Thyroid gland (tissue), 4 donors: ENCODE measurements around the gene MMEL1. TPM values are rescaled to one million over a fixed set of nuclear protein-coding genes. Genes with fewer than 3 reads are reported as not detected.
A peak's percentile ranks its signal among the peaks of the same experiment; 100 is the strongest.

Experiments
- DNase-seq, 2 donors: peaks; one replicate each; pipeline ENCODE4 v3.0.0-alpha.2; 2019
- H3K27ac ChIP-seq, 3 donors: fragments of 200-600 bp; sonication (generic); 1 replicate in 2 of 3; 2 replicates in 1 of 3; pipeline ENCODE4 v1.5.1; 2016 to 2019; ENCODE audit warnings: mild to moderate bottlenecking in 1 of 3, moderate library complexity in 1 of 3
- H3K27me3 ChIP-seq: fragments of 200-600 bp; sonication (generic); one replicate; pipeline ENCODE4 v1.5.1; 2019
- H3K36me3 ChIP-seq, 2 donors: fragments of 200-600 bp; sonication (generic); one replicate each; pipeline ENCODE4 v1.5.1; 2016 to 2019
- H3K4me1 ChIP-seq, 2 donors: fragments of 200-600 bp; sonication (generic); one replicate each; pipeline ENCODE4 v1.5.1; 2017 to 2019
- H3K4me3 ChIP-seq, 3 donors: fragments of 200-600 bp; sonication (generic); replicated peaks in 1 of 3; 1 replicate in 2 of 3; 2 replicates in 1 of 3; pipeline ENCODE4 v1.5.1; 2016; ENCODE audit warnings: mild to moderate bottlenecking in 1 of 3
- H3K9me3 ChIP-seq: fragments of 200-600 bp; sonication (generic); one replicate; pipeline ENCODE4 v1.5.1; 2017
- CTCF ChIP-seq, 6 experiments: fragments of 200-600 bp in 3 of 6; fragments of 450-650 bp in 3 of 6; sonication (generic) in 3 of 6; IDR thresholded peaks; one replicate each; pipeline ENCODE4 v1.5.1; 2016 to 2019; ENCODE audit warnings: antibody characterized with exemption in 6 of 6, mild to moderate bottlenecking in 2 of 6, inconsistent platforms in 1 of 6, moderate library complexity in 1 of 6
- POLR2A ChIP-seq, 2 donors: fragments of 450-650 bp; IDR thresholded peaks; one replicate each; pipeline ENCODE4 v1.6.1; 2017; ENCODE audit warnings: antibody characterized with exemption in 2 of 2, mild to moderate bottlenecking in 2 of 2, moderate library complexity in 1 of 2
- WGBS, 2 donors: methylation state at CpG; one replicate each; pipeline ENCODE4 v1.1.5; 2017; 5-methylcytosine and 5-hydroxymethylcytosine counted together
- intact Hi-C: fragments of 100-400 bp; cut with DNase I; formaldehyde crosslinking; loops from one replicate; pipeline ENCODE4 v1.15.1; 2023
- total RNA-seq, 4 donors: library from RNA; depleted of rRNA; stranded (reverse); fragments of >200 nt; gene quantifications; one replicate each; pipeline ENCODE4 v1.2.3, GENCODE V29; 2016

MMEL1 gene
- total RNA-seq, 4 donors from 2014 or later: 0.98 to 2.5 (median 2.0) TPM; not detected in 1

GRCh38 chr1:2544875-2545640, 87.8 kb downstream of the MMEL1 start:
- TF ChIP-seq POLR2A (IDR thresholded peaks at IDR 0.05) (no peak), CTCF (IDR thresholded peaks at IDR 0.05) (no peak)
- WGBS, 2 donors: 62 to 86% methylated on average over 7 to 9 of the region's 19 CpGs
- no peaks in the 10 kb centered on the region for H3K9me3 ChIP-seq
- intact Hi-C loops: loop anchor here (5.0 to 10.0 kb wide), 2 partner anchors 42 to 340 kb away; partner anchors contain the start of gene PRXL2B
- H3K4me1 ChIP-seq: peaks cover 27 to 59% of the 10 kb centered on the region in 2 donors
- H3K4me3 ChIP-seq: no peak overlapping the region
- H3K36me3 ChIP-seq: no peaks in the 10 kb centered on the region
- H3K27ac ChIP-seq: peak overlapping the region in 2 of 3 donors; percentile 78 to 91
- DNase-seq: peak in 1 of 2 donors; percentile 13
- peaks cover 4% of the 10 kb centered on the region for H3K27me3 ChIP-seq

- Histone ChIP-seq H3K4me1 (peaks cover 26 to 53% of the 10 kb centered on the region in 2 donors), H3K27me3 (peaks cover 4% of the 10 kb centered on the region), H3K9me3 (no peaks in the 10 kb centered on the region), H3K27ac (no peak overlapping the region), H3K4me3 (no peak overlapping the region), H3K36me3 (no peaks in the 10 kb centered on the region)
- no peak for TF ChIP-seq POLR2A (IDR thresholded peaks at IDR 0.05)
- WGBS, 2 donors: 67 to 69% methylated on average over 21 to 25 of the region's 26 CpGs
- no peak for DNase-seq
- intact Hi-C loops: loop anchor here (10.0 kb wide), 1 partner anchor 339 kb away; no protein-coding TSS in a partner anchor
Measured at GRCh38 chr1:2544093-2544874, 88.5 kb downstream of the MMEL1 start.

GRCh38 chr1:2543543-2544092, 89.2 kb downstream of the MMEL1 start:
- H3K27me3 ChIP-seq: peaks cover 4% of the 10 kb centered on the region
- intact Hi-C loops: loop anchor here (10.0 kb wide), 1 partner anchor 339 kb away; no protein-coding TSS in a partner anchor
- peaks cover 22 to 47% of the 10 kb centered on the region in 2 donors for H3K4me1 ChIP-seq
- H3K4me3 ChIP-seq: no peak overlapping the region
- TF ChIP-seq CTCF (IDR thresholded peaks at IDR 0.05) (no peak), POLR2A (IDR thresholded peaks at IDR 0.05) (no peak)
- no peaks in the 10 kb centered on the region for H3K9me3 ChIP-seq
- WGBS, 2 donors: 70% methylated on average over 2 of the region's 26 CpGs; no CpG with 5 or more reads in 1 of the 2 donors
- DNase-seq: peak in 1 of 2 donors; percentile 20
- no peaks in the 10 kb centered on the region for H3K36me3 ChIP-seq
- H3K27ac ChIP-seq: no peak overlapping the region

GRCh38 chr1:2542246-2542915, 90.4 kb downstream of the MMEL1 start:
- H3K36me3 ChIP-seq: no peaks in the 10 kb centered on the region
- H3K27ac ChIP-seq: no peak overlapping the region
- H3K27me3 ChIP-seq: peaks cover 4% of the 10 kb centered on the region
- WGBS, 2 donors: 81 to 87% methylated on average over 5 to 11 of the region's 11 CpGs
- no peak for DNase-seq
- H3K4me3 ChIP-seq: no peak overlapping the region
- H3K9me3 ChIP-seq: no peaks in the 10 kb centered on the region
- TF ChIP-seq POLR2A (IDR thresholded peaks at IDR 0.05) (no peak), CTCF (IDR thresholded peaks at IDR 0.05) (no peak)
- H3K4me1 ChIP-seq: peaks cover 16 to 36% of the 10 kb centered on the region in 2 donors
- intact Hi-C loops: loop anchor here (10.0 kb wide), 1 partner anchor 338 kb away; no protein-coding TSS in a partner anchor
